H1 (cell line): ENCODE data around the gene YOD1. TPM values are rescaled to one million over a fixed set of nuclear protein-coding genes. Genes with fewer than 3 reads are reported as not detected.

Experiments used
- CTBP2 ChIP-seq: IDR thresholded peaks from 2 replicates; pipeline ENCODE4 v1.7.0; 2011; ENCODE audit warnings: borderline replicate concordance, mild to moderate bottlenecking, moderate library complexity, mixed read lengths, low read length; ENCODE audit not compliant: insufficient read depth, insufficient read length
- RNF2 ChIP-seq: fragments of 200-900, 300-1000 bp; sonication (generic); IDR thresholded peaks from 2 replicates; pipeline ENCODE4 v1.7.1; 2016; ENCODE audit warnings: borderline replicate concordance, low read depth, mild to moderate bottlenecking, antibody characterized with exemption, low read length; ENCODE audit not compliant: poor library complexity, severe bottlenecking; ENCODE audit errors: missing control alignments
- TAF7 ChIP-seq: optimal IDR thresholded peaks from 2 replicates; pipeline ENCODE3; 2011; ENCODE audit warnings: low read depth, mild to moderate bottlenecking, inconsistent platforms, low read length, moderate library complexity, borderline replicate concordance
- TEAD4 ChIP-seq: IDR thresholded peaks from 2 replicates; pipeline ENCODE4 v1.6.1; 2012; ENCODE audit warnings: low read depth, low read length, inconsistent platforms, mixed read lengths
- polyA plus RNA-seq, 7 experiments: library from polyadenylated mRNA; depleted of rRNA in 3 of 7; stranded (reverse) in 5 of 7; unstranded in 2 of 7; fragments of >200 nt in 5 of 7; fragments of 200-250 nt in 2 of 7; gene quantifications; 1 replicate in 5 of 7; 2 replicates in 1 of 7; 4 replicates in 1 of 7; pipeline versions ENCODE4 v1.2.1 to v1.2.3, GENCODE V29; 2011 to 2013; ENCODE audit warnings: missing spikeins in 2 of 7, mixed read lengths in 2 of 7
- total RNA-seq: library from RNA; stranded (reverse); fragmentation: NEBNext Ultra II Directional; extraction: Animal tissue kit (Norgen Biotek cat#: 25700); gene quantifications from 2 replicates; pipeline ENCODE4 v1.2.1, GENCODE V29; 2021
- TF ChIP-seq, protein P1 (sequence below): fragments of 300-600 bp; sonication (generic); IDR thresholded peaks from 2 replicates; pipeline ENCODE4 v1.7.1; 2012; ENCODE audit warnings: low read length, moderate library complexity, mild to moderate bottlenecking, inconsistent platforms; ENCODE audit not compliant: insufficient replicate concordance
- TF ChIP-seq, protein P2 (sequence below), 3 experiments: IDR thresholded peaks; 1 replicate in 2 of 3; 2 replicates in 1 of 3; pipeline versions ENCODE4 v1.5.1 to v1.6.1; 2011; ENCODE audit warnings: low read length in 3 of 3, mild to moderate bottlenecking in 3 of 3, inconsistent platforms in 2 of 3, low read depth in 1 of 3, moderate library complexity in 1 of 3; ENCODE audit not compliant: insufficient read depth in 1 of 3; ENCODE audit errors: control extremely low read depth in 1 of 3

Gene YOD1
- total and polyA plus RNA-seq, 2 of the 8 experiments (the other 6 are each of a cell fraction or from before 2014, with no cell fraction given), result 1.9 to 11.8 TPM

DNA sequence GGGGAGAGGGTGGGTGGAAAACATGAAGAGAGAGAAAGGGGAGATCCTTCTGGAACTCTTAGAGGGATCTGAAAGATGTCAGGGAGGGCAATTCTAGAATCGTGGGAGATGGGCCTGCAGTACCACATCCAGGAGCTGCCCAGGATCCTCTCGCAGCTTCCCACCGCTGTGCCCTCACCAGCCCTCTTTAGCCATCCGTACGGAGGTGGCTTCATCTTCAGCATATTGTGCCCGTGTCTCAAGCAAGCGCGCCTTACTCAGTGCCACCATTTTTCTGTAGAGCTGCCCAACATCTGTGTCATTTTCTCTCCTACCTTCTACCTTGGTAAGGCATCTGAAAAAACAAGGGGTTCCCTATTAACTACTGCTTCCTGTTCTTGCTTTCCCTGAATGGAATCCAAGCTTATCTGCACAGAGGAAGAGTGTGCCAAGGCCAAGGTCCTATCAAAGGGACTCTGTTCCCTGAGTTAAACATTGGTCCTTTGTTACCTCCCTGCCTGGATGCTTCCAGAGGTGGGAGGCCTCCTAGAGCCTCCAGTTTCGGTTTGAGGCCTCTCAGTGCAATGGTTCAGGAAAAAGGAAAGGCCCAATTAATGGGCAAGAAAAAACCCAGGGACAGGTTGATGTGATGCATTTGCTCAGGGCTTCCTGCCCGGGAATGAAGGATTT is 41.7 kb downstream of the YOD1 start (continued):
- TF ChIP-seq, protein P1, sequence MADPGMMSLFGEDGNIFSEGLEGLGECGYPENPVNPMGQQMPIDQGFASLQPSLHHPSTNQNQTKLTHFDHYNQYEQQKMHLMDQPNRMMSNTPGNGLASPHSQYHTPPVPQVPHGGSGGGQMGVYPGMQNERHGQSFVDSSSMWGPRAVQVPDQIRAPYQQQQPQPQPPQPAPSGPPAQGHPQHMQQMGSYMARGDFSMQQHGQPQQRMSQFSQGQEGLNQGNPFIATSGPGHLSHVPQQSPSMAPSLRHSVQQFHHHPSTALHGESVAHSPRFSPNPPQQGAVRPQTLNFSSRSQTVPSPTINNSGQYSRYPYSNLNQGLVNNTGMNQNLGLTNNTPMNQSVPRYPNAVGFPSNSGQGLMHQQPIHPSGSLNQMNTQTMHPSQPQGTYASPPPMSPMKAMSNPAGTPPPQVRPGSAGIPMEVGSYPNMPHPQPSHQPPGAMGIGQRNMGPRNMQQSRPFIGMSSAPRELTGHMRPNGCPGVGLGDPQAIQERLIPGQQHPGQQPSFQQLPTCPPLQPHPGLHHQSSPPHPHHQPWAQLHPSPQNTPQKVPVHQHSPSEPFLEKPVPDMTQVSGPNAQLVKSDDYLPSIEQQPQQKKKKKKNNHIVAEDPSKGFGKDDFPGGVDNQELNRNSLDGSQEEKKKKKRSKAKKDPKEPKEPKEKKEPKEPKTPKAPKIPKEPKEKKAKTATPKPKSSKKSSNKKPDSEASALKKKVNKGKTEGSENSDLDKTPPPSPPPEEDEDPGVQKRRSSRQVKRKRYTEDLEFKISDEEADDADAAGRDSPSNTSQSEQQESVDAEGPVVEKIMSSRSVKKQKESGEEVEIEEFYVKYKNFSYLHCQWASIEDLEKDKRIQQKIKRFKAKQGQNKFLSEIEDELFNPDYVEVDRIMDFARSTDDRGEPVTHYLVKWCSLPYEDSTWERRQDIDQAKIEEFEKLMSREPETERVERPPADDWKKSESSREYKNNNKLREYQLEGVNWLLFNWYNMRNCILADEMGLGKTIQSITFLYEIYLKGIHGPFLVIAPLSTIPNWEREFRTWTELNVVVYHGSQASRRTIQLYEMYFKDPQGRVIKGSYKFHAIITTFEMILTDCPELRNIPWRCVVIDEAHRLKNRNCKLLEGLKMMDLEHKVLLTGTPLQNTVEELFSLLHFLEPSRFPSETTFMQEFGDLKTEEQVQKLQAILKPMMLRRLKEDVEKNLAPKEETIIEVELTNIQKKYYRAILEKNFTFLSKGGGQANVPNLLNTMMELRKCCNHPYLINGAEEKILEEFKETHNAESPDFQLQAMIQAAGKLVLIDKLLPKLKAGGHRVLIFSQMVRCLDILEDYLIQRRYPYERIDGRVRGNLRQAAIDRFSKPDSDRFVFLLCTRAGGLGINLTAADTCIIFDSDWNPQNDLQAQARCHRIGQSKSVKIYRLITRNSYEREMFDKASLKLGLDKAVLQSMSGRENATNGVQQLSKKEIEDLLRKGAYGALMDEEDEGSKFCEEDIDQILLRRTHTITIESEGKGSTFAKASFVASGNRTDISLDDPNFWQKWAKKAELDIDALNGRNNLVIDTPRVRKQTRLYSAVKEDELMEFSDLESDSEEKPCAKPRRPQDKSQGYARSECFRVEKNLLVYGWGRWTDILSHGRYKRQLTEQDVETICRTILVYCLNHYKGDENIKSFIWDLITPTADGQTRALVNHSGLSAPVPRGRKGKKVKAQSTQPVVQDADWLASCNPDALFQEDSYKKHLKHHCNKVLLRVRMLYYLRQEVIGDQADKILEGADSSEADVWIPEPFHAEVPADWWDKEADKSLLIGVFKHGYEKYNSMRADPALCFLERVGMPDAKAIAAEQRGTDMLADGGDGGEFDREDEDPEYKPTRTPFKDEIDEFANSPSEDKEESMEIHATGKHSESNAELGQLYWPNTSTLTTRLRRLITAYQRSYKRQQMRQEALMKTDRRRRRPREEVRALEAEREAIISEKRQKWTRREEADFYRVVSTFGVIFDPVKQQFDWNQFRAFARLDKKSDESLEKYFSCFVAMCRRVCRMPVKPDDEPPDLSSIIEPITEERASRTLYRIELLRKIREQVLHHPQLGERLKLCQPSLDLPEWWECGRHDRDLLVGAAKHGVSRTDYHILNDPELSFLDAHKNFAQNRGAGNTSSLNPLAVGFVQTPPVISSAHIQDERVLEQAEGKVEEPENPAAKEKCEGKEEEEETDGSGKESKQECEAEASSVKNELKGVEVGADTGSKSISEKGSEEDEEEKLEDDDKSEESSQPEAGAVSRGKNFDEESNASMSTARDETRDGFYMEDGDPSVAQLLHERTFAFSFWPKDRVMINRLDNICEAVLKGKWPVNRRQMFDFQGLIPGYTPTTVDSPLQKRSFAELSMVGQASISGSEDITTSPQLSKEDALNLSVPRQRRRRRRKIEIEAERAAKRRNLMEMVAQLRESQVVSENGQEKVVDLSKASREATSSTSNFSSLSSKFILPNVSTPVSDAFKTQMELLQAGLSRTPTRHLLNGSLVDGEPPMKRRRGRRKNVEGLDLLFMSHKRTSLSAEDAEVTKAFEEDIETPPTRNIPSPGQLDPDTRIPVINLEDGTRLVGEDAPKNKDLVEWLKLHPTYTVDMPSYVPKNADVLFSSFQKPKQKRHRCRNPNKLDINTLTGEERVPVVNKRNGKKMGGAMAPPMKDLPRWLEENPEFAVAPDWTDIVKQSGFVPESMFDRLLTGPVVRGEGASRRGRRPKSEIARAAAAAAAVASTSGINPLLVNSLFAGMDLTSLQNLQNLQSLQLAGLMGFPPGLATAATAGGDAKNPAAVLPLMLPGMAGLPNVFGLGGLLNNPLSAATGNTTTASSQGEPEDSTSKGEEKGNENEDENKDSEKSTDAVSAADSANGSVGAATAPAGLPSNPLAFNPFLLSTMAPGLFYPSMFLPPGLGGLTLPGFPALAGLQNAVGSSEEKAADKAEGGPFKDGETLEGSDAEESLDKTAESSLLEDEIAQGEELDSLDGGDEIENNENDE, result no peak
- TF ChIP-seq CTBP2 (no peak), RNF2 (no peak), TAF7 (no peak), TEAD4 (no peak)
- TF ChIP-seq, protein P2, sequence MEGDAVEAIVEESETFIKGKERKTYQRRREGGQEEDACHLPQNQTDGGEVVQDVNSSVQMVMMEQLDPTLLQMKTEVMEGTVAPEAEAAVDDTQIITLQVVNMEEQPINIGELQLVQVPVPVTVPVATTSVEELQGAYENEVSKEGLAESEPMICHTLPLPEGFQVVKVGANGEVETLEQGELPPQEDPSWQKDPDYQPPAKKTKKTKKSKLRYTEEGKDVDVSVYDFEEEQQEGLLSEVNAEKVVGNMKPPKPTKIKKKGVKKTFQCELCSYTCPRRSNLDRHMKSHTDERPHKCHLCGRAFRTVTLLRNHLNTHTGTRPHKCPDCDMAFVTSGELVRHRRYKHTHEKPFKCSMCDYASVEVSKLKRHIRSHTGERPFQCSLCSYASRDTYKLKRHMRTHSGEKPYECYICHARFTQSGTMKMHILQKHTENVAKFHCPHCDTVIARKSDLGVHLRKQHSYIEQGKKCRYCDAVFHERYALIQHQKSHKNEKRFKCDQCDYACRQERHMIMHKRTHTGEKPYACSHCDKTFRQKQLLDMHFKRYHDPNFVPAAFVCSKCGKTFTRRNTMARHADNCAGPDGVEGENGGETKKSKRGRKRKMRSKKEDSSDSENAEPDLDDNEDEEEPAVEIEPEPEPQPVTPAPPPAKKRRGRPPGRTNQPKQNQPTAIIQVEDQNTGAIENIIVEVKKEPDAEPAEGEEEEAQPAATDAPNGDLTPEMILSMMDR (IDR thresholded peaks at IDR 0.05; ENCODE audit: control extremely low read depth in 1 of 3, insufficient read depth in 1 of 3, low read depth in 1 of 3, low read length in 3 of 3), result no peak
